IMR-90 (cell line): ENCODE data around the gene NAGPA. TPM values are rescaled to one million over a fixed set of nuclear protein-coding genes. Genes with fewer than 3 reads are reported as not detected.

Source experiments
- ATAC-seq: fragments of 200-7000 bp; cut with Tn5 transposase; 2 replicates; pipeline ENCODE4 v1.9.1; 2020; ENCODE audit warnings: low read depth, mild to moderate bottlenecking, moderate library complexity
- BruUV-seq: library from RNA; stranded (reverse); fragments of 400-500 nt; replicated peaks from 2 replicates; lab custom pipeline; 2021; lab: Mats Ljungman, UMichigan
- CTCF ChIA-PET: fragments of 300-600 bp; formaldehyde crosslinking; extraction: SDS; loops from one replicate; lab custom pipeline; 2021; ENCODE audit warnings: antibody characterized with exemption; lab: Yijun Ruan, JAX
- POLR2A ChIA-PET: fragments of 300-600 bp; sonication (Branson Sonifier 250); formaldehyde crosslinking; loops from one replicate; lab custom pipeline; 2022; ENCODE audit warnings: antibody characterized with exemption; ENCODE audit not compliant: unreplicated experiment; lab: Charles Lee
- DNase-seq: peaks from one replicate; pipeline ENCODE4 v3.0.0; 2013
- H2AFZ ChIP-seq: replicated peaks from 2 replicates; pipeline ENCODE3; 2013; ENCODE audit warnings: low read length, mild to moderate bottlenecking; ENCODE audit not compliant: poor library complexity
- H2AK5ac ChIP-seq: 2 replicates; pipeline ENCODE4 v1.6.1; 2013; ENCODE audit warnings: low read depth, low read length, inconsistent platforms
- H2AK9ac ChIP-seq: replicated peaks from 2 replicates; pipeline ENCODE3; 2013; ENCODE audit warnings: mild to moderate bottlenecking, low read depth, low read length, moderate library complexity; ENCODE audit not compliant: poor library complexity
- H2BK120ac ChIP-seq: 2 replicates; pipeline ENCODE4 v1.6.1; 2013; ENCODE audit warnings: low read depth, low read length, inconsistent platforms
- H2BK15ac ChIP-seq: 3 replicates; pipeline ENCODE4 v1.6.1; 2013; ENCODE audit warnings: low read depth, low read length, inconsistent platforms
- H2BK20ac ChIP-seq: 2 replicates; pipeline ENCODE4 v1.6.1; 2013; ENCODE audit warnings: low read depth, mild to moderate bottlenecking, inconsistent platforms, low read length, moderate library complexity
- H2BK5ac ChIP-seq: 2 replicates; pipeline ENCODE4 v1.6.1; 2013; ENCODE audit warnings: mild to moderate bottlenecking, low read depth, low read length, inconsistent platforms; ENCODE audit not compliant: poor library complexity, severe bottlenecking
- H3K14ac ChIP-seq: replicated peaks from 2 replicates; pipeline ENCODE4 v1.6.1; 2013; ENCODE audit warnings: low read depth, low read length, inconsistent platforms
- H3K18ac ChIP-seq: 2 replicates; pipeline ENCODE4 v1.6.1; 2013; ENCODE audit warnings: low read depth, low read length, control low read depth
- H3K23ac ChIP-seq: 2 replicates; pipeline ENCODE4 v1.6.1; 2013; ENCODE audit warnings: low read depth, low read length, inconsistent platforms
- H3K27ac ChIP-seq: 2 replicates; pipeline ENCODE4 v1.5.1; 2013; ENCODE audit warnings: mild to moderate bottlenecking, control low read depth, low read length; ENCODE audit not compliant: insufficient read depth
- H3K27me3 ChIP-seq: 2 replicates; pipeline ENCODE4 v1.6.1; 2013; ENCODE audit warnings: low read length; ENCODE audit not compliant: control insufficient read depth, insufficient read depth
- H3K36me3 ChIP-seq: 2 replicates; pipeline ENCODE4 v1.6.1; 2013; ENCODE audit warnings: low read length, mixed read lengths; ENCODE audit not compliant: control insufficient read depth, insufficient read depth
- H3K4ac ChIP-seq: 2 replicates; pipeline ENCODE4 v1.6.1; 2013; ENCODE audit warnings: low read depth, low read length, inconsistent platforms
- H3K4me1 ChIP-seq: 2 replicates; pipeline ENCODE4 v1.6.1; 2013; ENCODE audit warnings: low read length, mixed read lengths; ENCODE audit not compliant: control insufficient read depth, insufficient read depth
- H3K4me2 ChIP-seq: 2 replicates; pipeline ENCODE4 v1.6.1; 2013; ENCODE audit warnings: low read depth, mild to moderate bottlenecking, control low read depth, low read length, moderate library complexity
- H3K4me3 ChIP-seq: 2 replicates; pipeline ENCODE4 v1.5.1; 2013; ENCODE audit warnings: low read depth, mild to moderate bottlenecking, control low read depth, low read length, moderate library complexity; ENCODE audit not compliant: insufficient read depth
- H3K56ac ChIP-seq: 2 replicates; pipeline ENCODE4 v1.6.1; 2013; ENCODE audit warnings: low read length, inconsistent platforms; ENCODE audit not compliant: insufficient read depth; ENCODE audit errors: extremely low read depth
- H3K79me1 ChIP-seq, 2 experiments: 2 replicates each; pipeline ENCODE4 v1.6.1; 2013; ENCODE audit warnings: low read length in 2 of 2, inconsistent platforms in 1 of 2, low read depth in 1 of 2
- H3K9ac ChIP-seq: 2 replicates; pipeline ENCODE4 v1.6.1; 2013; ENCODE audit warnings: low read depth, low read length, control low read depth
- H3K9me1 ChIP-seq: 2 replicates; pipeline ENCODE4 v1.6.1; 2013; ENCODE audit warnings: low read length, inconsistent platforms; ENCODE audit not compliant: insufficient read depth
- H3K9me3 ChIP-seq: 2 replicates; pipeline ENCODE4 v1.6.1; 2013; ENCODE audit warnings: low read length; ENCODE audit not compliant: control insufficient read depth, insufficient read depth
- H4K20me1 ChIP-seq: 2 replicates; pipeline ENCODE4 v1.6.1; 2013; ENCODE audit warnings: low read length, inconsistent platforms; ENCODE audit not compliant: insufficient read depth
- H4K5ac ChIP-seq: 2 replicates; pipeline ENCODE4 v1.6.1; 2013; ENCODE audit warnings: mild to moderate bottlenecking, low read depth, low read length, control low read depth
- H4K8ac ChIP-seq, 2 experiments: 2 replicates each; pipeline ENCODE4 v1.6.1; 2013; ENCODE audit warnings: low read depth in 2 of 2, low read length in 2 of 2, control low read depth in 1 of 2, inconsistent platforms in 1 of 2
- H4K91ac ChIP-seq: 2 replicates; pipeline ENCODE4 v1.6.1; 2013; ENCODE audit warnings: low read depth, low read length, inconsistent platforms; ENCODE audit not compliant: insufficient read depth
- BHLHE40 ChIP-seq: fragments of 150-350 bp; IDR thresholded peaks from 2 replicates; pipeline ENCODE4 v1.6.1; 2016; ENCODE audit warnings: mild to moderate bottlenecking, low read depth, low read length
- CTCF ChIP-seq: conservative IDR thresholded peaks from 2 replicates; pipeline ENCODE4 v1.5.1; 2012; ENCODE audit warnings: mild to moderate bottlenecking, low read depth, low read length, improper control_type of control experiment
- MAFK ChIP-seq: IDR thresholded peaks from 2 replicates; pipeline ENCODE4 v1.6.1; 2012; ENCODE audit warnings: low read depth, low read length, improper control_type of control experiment
- MAZ ChIP-seq: IDR thresholded peaks from 2 replicates; pipeline ENCODE4 v1.6.1; 2012; ENCODE audit warnings: low read depth, mild to moderate bottlenecking, low read length, improper control_type of control experiment, moderate library complexity, borderline replicate concordance
- MXI1 ChIP-seq: IDR thresholded peaks from 2 replicates; pipeline ENCODE4 v1.6.1; 2012; ENCODE audit warnings: low read depth, mild to moderate bottlenecking, low read length, moderate library complexity, borderline replicate concordance
- NFE2L2 ChIP-seq: fragments of 150-350 bp; IDR thresholded peaks from 2 replicates; pipeline ENCODE4 v1.6.1; 2016; ENCODE audit warnings: low read depth, mild to moderate bottlenecking, low read length
- POLR2A ChIP-seq: IDR thresholded peaks from 2 replicates; pipeline ENCODE4 v1.6.1; 2012; ENCODE audit warnings: mild to moderate bottlenecking, low read depth, low read length
- RCOR1 ChIP-seq: IDR thresholded peaks from 2 replicates; pipeline ENCODE4 v1.6.1; 2012; ENCODE audit warnings: mild to moderate bottlenecking, low read length, improper control_type of control experiment; ENCODE audit not compliant: insufficient replicate concordance
- RFX5 ChIP-seq: IDR thresholded peaks from 2 replicates; pipeline ENCODE4 v1.8.0; 2012; ENCODE audit warnings: low read depth, mild to moderate bottlenecking, low read length, moderate library complexity
- SMC3 ChIP-seq: fragments of 150-350 bp; IDR thresholded peaks from 2 replicates; pipeline ENCODE4 v1.6.1; 2016; ENCODE audit warnings: low read depth, mild to moderate bottlenecking, antibody characterized with exemption, low read length, moderate library complexity
- WGBS, 2 experiments: methylation state at CpG; one replicate each; pipeline versions ENCODE4 v1.1.5 to v1.1.7; 2013; ENCODE audit warnings: missing lambda C conversion rate in 2 of 2; ENCODE audit not compliant: insufficient read length in 1 of 2; ENCODE audit errors: extremely low coverage in 2 of 2; 5-methylcytosine and 5-hydroxymethylcytosine counted together
- dilution Hi-C: fragments of 300-500 bp; cut with HindIII; formaldehyde crosslinking; loops from one replicate; pipeline ENCODE4 v1.14.3; 2018; ENCODE audit warnings: low sequenced_read_pairs; ENCODE audit not compliant: unreplicated experiment
- in situ Hi-C: fragments of 300-500 bp; cut with MboI; formaldehyde crosslinking; loops from 3 replicates; pipeline ENCODE4 v1.14.3; 2019; ENCODE audit warnings: low sequenced_read_pairs, inconsistent platforms, mixed read lengths
- intact Hi-C: fragments of 100-400 bp; cut with micrococcal nuclease; formaldehyde crosslinking; loops from 2 replicates; pipeline ENCODE4 v1.10.0; 2022
- polyA plus RNA-seq, 3 experiments: library from polyadenylated mRNA; depleted of rRNA; stranded (reverse); fragments of >200 nt; gene quantifications; 2 replicates each; pipeline ENCODE4 v1.2.3, GENCODE V29; 2012; ENCODE audit warnings: low replicate concordance in 1 of 3
- total RNA-seq: library from RNA; depleted of rRNA; stranded (reverse); fragments of >200 nt; gene quantifications from 2 replicates; pipeline ENCODE4 v1.2.3, GENCODE V29; 2012
- TF ChIP-seq, protein P1 (sequence below): fragments of 150-350 bp; IDR thresholded peaks from 2 replicates; pipeline ENCODE4 v1.6.1; 2017; ENCODE audit warnings: mild to moderate bottlenecking, antibody characterized with exemption, low read length, low read depth

Gene NAGPA
- total and polyA plus RNA-seq, 2 of the 4 experiments (the other 2 are of a cell fraction), result 6.5 to 12.2 TPM

- Histone ChIP-seq H4K20me1 (no peaks in the 10 kb centered on the region), H3K56ac (no peak overlapping the region), H4K5ac (no peak overlapping the region), H3K36me3 (no peaks in the 10 kb centered on the region), H3K4me1 (no peaks in the 10 kb centered on the region), H2AK5ac (no peak overlapping the region), H3K4me2 (no peak overlapping the region), H3K23ac (no peak overlapping the region), H2AK9ac (no peak overlapping the region), H3K9me1 (no peaks in the 10 kb centered on the region), H3K9ac (no peak overlapping the region), H3K9me3 (no peaks in the 10 kb centered on the region), H2BK20ac (no peak overlapping the region), H2AFZ (no peak overlapping the region), H2BK15ac (no peak overlapping the region), H3K27ac (no peak overlapping the region), H2BK5ac (no peak overlapping the region), H3K14ac (no peak overlapping the region), H2BK120ac (no peak overlapping the region), H3K79me1 (no peaks in the 10 kb centered on the region), H3K27me3 (peaks cover 9% of the 10 kb centered on the region), H3K4me3 (no peak overlapping the region), H3K18ac (no peak overlapping the region), H4K8ac (no peak overlapping the region), H3K4ac (no peak overlapping the region), H4K91ac (no peak overlapping the region)
- POLR2A ChIA-PET, result no interaction called here
- 40% methylated on average over 1 of the region's 5 CpGs; no CpG with 5 or more reads in 1 of the 2 experiments for WGBS, 2 experiments
- DNase-seq (no peak), ATAC-seq (no peak)
- intact Hi-C loops, result no loop called here
- BruUV-seq, result no TSS peak
- TF ChIP-seq, protein P1, sequence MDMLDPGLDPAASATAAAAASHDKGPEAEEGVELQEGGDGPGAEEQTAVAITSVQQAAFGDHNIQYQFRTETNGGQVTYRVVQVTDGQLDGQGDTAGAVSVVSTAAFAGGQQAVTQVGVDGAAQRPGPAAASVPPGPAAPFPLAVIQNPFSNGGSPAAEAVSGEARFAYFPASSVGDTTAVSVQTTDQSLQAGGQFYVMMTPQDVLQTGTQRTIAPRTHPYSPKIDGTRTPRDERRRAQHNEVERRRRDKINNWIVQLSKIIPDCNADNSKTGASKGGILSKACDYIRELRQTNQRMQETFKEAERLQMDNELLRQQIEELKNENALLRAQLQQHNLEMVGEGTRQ, result no peak
- TF ChIP-seq MAZ (no peak), CTCF (no peak), NFE2L2 (no peak), RCOR1 (no peak), RFX5 (no peak), MAFK (no peak), POLR2A (no peak), SMC3 (no peak), BHLHE40 (no peak), MXI1 (no peak)
- dilution Hi-C loops, result no loop called here
- in situ Hi-C loops, result no loop called here
- CTCF ChIA-PET, result no interaction called here
Measured at GRCh38 chr16:5004311-5004710, 29.4 kb downstream of the NAGPA start.
